GM18520 (cell line): Measurements from ENCODE around the gene GALNTL6.
A peak's percentile ranks its signal among the peaks of the same experiment; 100 is the strongest.
"Not testable (repeated sequence)": the region's sequence is repeated elsewhere in the genome, so short reads cannot be mapped to it uniquely, and the experiment has no call there.

Source experiments
- ATAC-seq: cut with Tn5 transposase; IDR thresholded peaks from one replicate; pipeline ENCODE4 v1.9.1; 2021; ENCODE audit not compliant: unreplicated experiment

The GALNTL6 gene

GRCh38 chr4:173001571-173001970, 1188.4 kb downstream of the GALNTL6 start:
- ATAC-seq, result no peak

GRCh38 chr4:173002830-173003561, 1189.8 kb downstream of the GALNTL6 start:
- ATAC-seq, result no peak

GRCh38 chr4:173005912-173006633, 1192.9 kb downstream of the GALNTL6 start:
- no peak for ATAC-seq

- no peak for ATAC-seq
Observed at GRCh38 chr4:173008436-173008835, 1195.2 kb downstream of the GALNTL6 start.

- ATAC-seq, result no peak
Observed at GRCh38 chr4:173009129-173009823, 1196.1 kb downstream of the GALNTL6 start.

GRCh38 chr4:173012608-173013007, 1199.4 kb downstream of the GALNTL6 start:
- ATAC-seq, result no peak

- no peak for ATAC-seq
Observed at GRCh38 chr4:173013232-173013930, 1200.2 kb downstream of the GALNTL6 start.

GRCh38 chr4:173014113-173014558, 1200.9 kb downstream of the GALNTL6 start:
- ATAC-seq, result no peak

GRCh38 chr4:173014836-173015235, 1201.6 kb downstream of the GALNTL6 start:
- no peak for ATAC-seq

GRCh38 chr4:173017802-173018201, 1204.6 kb downstream of the GALNTL6 start:
- no peak for ATAC-seq

- ATAC-seq, result no peak
Observed at GRCh38 chr4:173018446-173018845, 1205.2 kb downstream of the GALNTL6 start.

GRCh38 chr4:173019664-173020063, 1206.5 kb downstream of the GALNTL6 start:
- ATAC-seq, result no peak

GRCh38 chr4:173021746-173022573, 1208.8 kb downstream of the GALNTL6 start:
- ATAC-seq, result not testable (repeated sequence)

GRCh38 chr4:173024203-173024602, 1211.0 kb downstream of the GALNTL6 start:
- no peak for ATAC-seq

GRCh38 chr4:173025131-173025530, 1211.9 kb downstream of the GALNTL6 start:
- ATAC-seq, result peak; percentile 63

GRCh38 chr4:173037242-173037641, 1224.0 kb downstream of the GALNTL6 start:
- ATAC-seq, result no peak

GRCh38 chr4:173038192-173038896, 1225.1 kb downstream of the GALNTL6 start:
- ATAC-seq, result no peak

- no peak for ATAC-seq
Observed at GRCh38 chr4:173039617-173040577, 1226.7 kb downstream of the GALNTL6 start.
